SK-N-SH (cell line): ENCODE measurements around the gene MTNR1A. TPM values are rescaled to one million over a fixed set of nuclear protein-coding genes. Genes with fewer than 3 reads are reported as not detected.

Experiments used
- CTCF ChIA-PET: fragments of 300-600, 350-600 bp; formaldehyde crosslinking; extraction: SDS; loops from one replicate; lab custom pipeline; 2021; lab: Yijun Ruan, JAX
- POLR2A ChIA-PET: fragments of 350-600 bp; sonication (Branson Sonifier 250); formaldehyde crosslinking; extraction: SDS; loops from one replicate; lab custom pipeline; 2020; ENCODE audit warnings: antibody characterized with exemption, inconsistent platforms; lab: Yijun Ruan, JAX
- DNase-seq: peaks from one replicate; pipeline ENCODE4 v3.0.0; 2012
- H2AFZ ChIP-seq: fragments of 200-600 bp; sonication (generic); 2 replicates; pipeline ENCODE4 v1.8.1; 2016; ENCODE audit warnings: antibody characterized with exemption, mild to moderate bottlenecking, low read depth
- H3F3A ChIP-seq: fragments of 200-600 bp; sonication (generic); replicated peaks from 2 replicates; pipeline ENCODE3; 2016; ENCODE audit warnings: antibody characterized with exemption, mild to moderate bottlenecking; ENCODE audit not compliant: insufficient read depth
- H3K27ac ChIP-seq, 2 experiments: fragments of 200-500 bp in 1 of 2; fragments of 200-600 bp in 1 of 2; sonication (Bioruptor generic) in 1 of 2; sonication (generic), shearing (Covaris generic) in 1 of 2; 2 replicates each; pipeline versions ENCODE4 v1.5.1 to v1.6.1; 2014 to 2016; ENCODE audit warnings: low read depth in 2 of 2, inconsistent platforms in 1 of 2, low read length in 1 of 2, mild to moderate bottlenecking in 1 of 2, mixed read lengths in 1 of 2
- H3K27me3 ChIP-seq: fragments of 200-600 bp; sonication (generic), shearing (Covaris generic); 2 replicates; pipeline ENCODE4 v1.6.1; 2016; ENCODE audit warnings: mixed run types; ENCODE audit not compliant: insufficient read depth
- H3K36me3 ChIP-seq, 2 experiments: fragments of 200-500 bp in 1 of 2; fragments of 200-600 bp in 1 of 2; sonication (Bioruptor generic) in 1 of 2; sonication (generic) in 1 of 2; replicated peaks in 1 of 2; 2 replicates each; pipeline versions ENCODE3 to v1.5.1; 2014 to 2016; ENCODE audit warnings: low read length in 1 of 2, mild to moderate bottlenecking in 1 of 2; ENCODE audit not compliant: insufficient read depth in 2 of 2, control insufficient read depth in 1 of 2
- H3K4me1 ChIP-seq, 2 experiments: fragments of 200-500 bp in 1 of 2; fragments of 200-600 bp in 1 of 2; sonication (Bioruptor generic) in 1 of 2; sonication (generic), shearing (Covaris generic) in 1 of 2; 2 replicates each; pipeline versions ENCODE4 v1.5.1 to v1.6.1; 2014 to 2016; ENCODE audit warnings: low read depth in 1 of 2, low read length in 1 of 2, mixed run types in 1 of 2; ENCODE audit not compliant: insufficient read depth in 2 of 2, control insufficient read depth in 1 of 2
- H3K4me2 ChIP-seq: fragments of 200-600 bp; sonication (generic), shearing (Covaris generic); 2 replicates; pipeline ENCODE4 v1.6.1; 2017; ENCODE audit warnings: mixed run types
- H3K4me3 ChIP-seq, 2 experiments: fragments of 200-500 bp in 1 of 2; fragments of 200-600 bp in 1 of 2; sonication (Bioruptor generic) in 1 of 2; sonication (generic), shearing (Covaris generic) in 1 of 2; 2 replicates each; pipeline versions ENCODE4 v1.5.1 to v1.8.1; 2014 to 2016; ENCODE audit warnings: low read depth in 2 of 2, inconsistent platforms in 1 of 2, low read length in 1 of 2, mild to moderate bottlenecking in 1 of 2, mixed read lengths in 1 of 2, moderate library complexity in 1 of 2
- H3K79me2 ChIP-seq: fragments of 200-600 bp; sonication (generic); 2 replicates; pipeline ENCODE4 v1.8.1; 2017; ENCODE audit warnings: mild to moderate bottlenecking; ENCODE audit not compliant: insufficient read depth
- H3K9ac ChIP-seq: fragments of 200-600 bp; sonication (generic); 2 replicates; pipeline ENCODE4 v1.6.1; 2017; ENCODE audit warnings: mixed run types
- H3K9me2 ChIP-seq: fragments of 200-600 bp; sonication (generic); 2 replicates; pipeline ENCODE4 v1.6.1; 2017; ENCODE audit warnings: mixed run types
- H3K9me3 ChIP-seq: fragments of 200-600 bp; sonication (generic); 2 replicates; pipeline ENCODE4 v1.6.1; 2017; ENCODE audit warnings: mixed run types, mild to moderate bottlenecking, moderate library complexity
- H4K20me1 ChIP-seq: fragments of 200-600 bp; sonication (generic); 2 replicates; pipeline ENCODE4 v1.6.1; 2017; ENCODE audit warnings: mild to moderate bottlenecking, mixed run types; ENCODE audit not compliant: insufficient read depth
- CHD2 ChIP-seq: fragments of 150-350 bp; IDR thresholded peaks from 2 replicates; pipeline ENCODE4 v1.6.1; 2018; ENCODE audit warnings: low read length; ENCODE audit not compliant: partially characterized antibody
- ELF1 ChIP-seq: IDR thresholded peaks from 2 replicates; pipeline ENCODE4 v1.4.0; 2012
- EZH2phosphoT487 ChIP-seq: fragments of 200-600 bp; sonication (generic); IDR thresholded peaks from 2 replicates; pipeline ENCODE4 v1.6.1; 2017; ENCODE audit warnings: low read depth, mixed run types, mild to moderate bottlenecking, antibody characterized with exemption, moderate library complexity, borderline replicate concordance
- FOXJ3 ChIP-seq: sonication (generic); formaldehyde crosslinking; IDR thresholded peaks from 2 replicates; pipeline ENCODE4 v1.5.1; 2020; ENCODE audit warnings: mild to moderate bottlenecking, missing genetic modification reagents
- FOXM1 ChIP-seq: IDR thresholded peaks from 2 replicates; pipeline ENCODE4 v1.4.0; 2012; ENCODE audit warnings: low read depth, mild to moderate bottlenecking
- GABPA ChIP-seq: IDR thresholded peaks from 2 replicates; pipeline ENCODE4 v1.4.0; 2012; ENCODE audit warnings: low read depth, mild to moderate bottlenecking
- GATA2 ChIP-seq: sonication (generic); formaldehyde crosslinking; IDR thresholded peaks from 2 replicates; pipeline ENCODE4 v1.5.0; 2020; ENCODE audit warnings: mild to moderate bottlenecking, missing genetic modification reagents
- JUND ChIP-seq: IDR thresholded peaks from 2 replicates; pipeline ENCODE4 v1.4.0; 2012
- MEF2A ChIP-seq: IDR thresholded peaks from 2 replicates; pipeline ENCODE4 v1.4.0; 2012; ENCODE audit warnings: low read depth, borderline replicate concordance
- MXI1 ChIP-seq: IDR thresholded peaks from 2 replicates; pipeline ENCODE4 v1.6.1; 2012; ENCODE audit warnings: mild to moderate bottlenecking, low read depth, low read length, improper control_type of control experiment
- RAD21 ChIP-seq: IDR thresholded peaks from 2 replicates; pipeline ENCODE4 v1.6.1; 2012; ENCODE audit warnings: mild to moderate bottlenecking, low read length
- RCOR1 ChIP-seq: fragments of 150-350 bp; IDR thresholded peaks from 2 replicates; pipeline ENCODE4 v1.6.1; 2017; ENCODE audit warnings: antibody characterized with exemption, low read length
- RXRA ChIP-seq: IDR thresholded peaks from 2 replicates; pipeline ENCODE4 v1.4.0; 2012; ENCODE audit warnings: low read depth, mild to moderate bottlenecking, borderline replicate concordance
- SIN3A ChIP-seq: IDR thresholded peaks from 2 replicates; pipeline ENCODE4 v1.6.1; 2012; ENCODE audit warnings: low read depth, mild to moderate bottlenecking, low read length, moderate library complexity, borderline replicate concordance
- TCF12 ChIP-seq: IDR thresholded peaks from 2 replicates; pipeline ENCODE4 v1.4.0; 2012
- TEAD4 ChIP-seq: IDR thresholded peaks from 2 replicates; pipeline ENCODE4 v1.4.0; 2012; ENCODE audit warnings: mild to moderate bottlenecking, borderline replicate concordance; ENCODE audit not compliant: insufficient read depth
- USF2 ChIP-seq: fragments of 150-350 bp; IDR thresholded peaks from 2 replicates; pipeline ENCODE4 v1.6.1; 2017; ENCODE audit warnings: antibody characterized with exemption, low read length, low read depth, borderline replicate concordance
- WGBS: methylation state at CpG from one replicate; pipeline ENCODE4 v1.1.6; 2017; ENCODE audit warnings: low lambda C conversion rate; 5-methylcytosine and 5-hydroxymethylcytosine counted together
- polyA plus RNA-seq, 3 experiments: library from polyadenylated mRNA; depleted of rRNA; stranded (reverse); fragments of >200 nt; gene quantifications; 2 replicates each; pipeline ENCODE4 v1.2.3, GENCODE V29; 2012
- TF ChIP-seq, protein P1 (sequence below): IDR thresholded peaks from 2 replicates; pipeline ENCODE4 v1.6.1; 2012; ENCODE audit warnings: mild to moderate bottlenecking, low read depth, low read length, moderate library complexity
- TF ChIP-seq, protein P2 (sequence below): IDR thresholded peaks from 2 replicates; pipeline ENCODE4 v1.4.0; 2012; ENCODE audit warnings: low read depth, borderline replicate concordance

Gene MTNR1A
- polyA plus RNA-seq, 1 of the 3 experiments (the other 2 are of a cell fraction) = not detected

GRCh38 chr4:186543206-186543605 lies 12.2 kb downstream of the MTNR1A start:
- Histone ChIP-seq H3K79me2 (no peaks in the 10 kb centered on the region), H3K9ac (no peak overlapping the region), H3K4me2 (no peak overlapping the region), H3K27me3 (no peaks in the 10 kb centered on the region; the same call in 1 of the 2 replicates), H3K27ac (no peak overlapping the region), H3K4me3 (no peak overlapping the region), H3K9me3 (no peaks in the 10 kb centered on the region), H3K4me1 (no peaks in the 10 kb centered on the region), H3F3A (no peaks in the 10 kb centered on the region), H3K36me3 (no peaks in the 10 kb centered on the region), H4K20me1 (no peaks in the 10 kb centered on the region), H2AFZ (no peak overlapping the region), H3K9me2 (no peaks in the 10 kb centered on the region)
- CTCF ChIA-PET = no interaction called here
- 20% methylated on average over 2 of the region's 2 CpGs for WGBS
- POLR2A ChIA-PET = no interaction called here
- TF ChIP-seq TEAD4 (no peak), GABPA (no peak), GATA2 (CRISPR knock-in tag) (no peak), RCOR1 (no peak)
- no peak for DNase-seq

DNA sequence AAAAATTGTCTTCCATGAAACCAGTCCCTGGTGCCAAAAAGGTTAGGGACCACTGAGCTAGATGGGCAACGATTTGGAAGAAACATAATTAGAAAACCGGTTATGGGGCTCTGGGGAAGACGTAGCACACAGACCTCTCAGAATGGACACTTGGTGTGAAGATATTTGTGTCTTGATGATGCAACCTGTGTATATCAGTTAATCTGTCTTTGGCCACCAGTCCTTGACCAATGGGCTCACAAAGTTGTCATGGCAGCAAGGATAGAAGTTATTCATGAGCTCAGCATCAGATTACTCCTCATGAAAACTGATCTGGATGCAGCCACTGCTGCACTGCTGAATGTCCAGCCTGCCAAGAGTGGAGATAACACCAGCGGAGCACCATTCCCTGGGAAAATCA lies 13.6 kb downstream of the MTNR1A start:
- POLR2A ChIA-PET = no interaction called here
- Histone ChIP-seq H3K4me1 (no peaks in the 10 kb centered on the region), H3K9me3 (no peaks in the 10 kb centered on the region)

More for the DNA sequence above, 13.6 kb downstream of the MTNR1A start:
- 10% methylated on average over 3 of the region's 4 CpGs for WGBS
- Histone ChIP-seq H3F3A (no peaks in the 10 kb centered on the region), H3K4me3 (no peak overlapping the region), H4K20me1 (no peaks in the 10 kb centered on the region), H3K27me3 (no peaks in the 10 kb centered on the region; the same call in 1 of the 2 replicates), H2AFZ (no peak overlapping the region), H3K4me2 (no peak overlapping the region), H3K9ac (no peak overlapping the region), H3K79me2 (no peaks in the 10 kb centered on the region), H3K36me3 (no peaks in the 10 kb centered on the region), H3K9me2 (no peaks in the 10 kb centered on the region), H3K27ac (no peak overlapping the region)
- CTCF ChIA-PET = no interaction called here
- no peak for TF ChIP-seq FOXM1
- TF ChIP-seq ELF1 = no peak
- no peak for TF ChIP-seq USF2
- no peak for TF ChIP-seq MXI1
- TF ChIP-seq, protein P1, sequence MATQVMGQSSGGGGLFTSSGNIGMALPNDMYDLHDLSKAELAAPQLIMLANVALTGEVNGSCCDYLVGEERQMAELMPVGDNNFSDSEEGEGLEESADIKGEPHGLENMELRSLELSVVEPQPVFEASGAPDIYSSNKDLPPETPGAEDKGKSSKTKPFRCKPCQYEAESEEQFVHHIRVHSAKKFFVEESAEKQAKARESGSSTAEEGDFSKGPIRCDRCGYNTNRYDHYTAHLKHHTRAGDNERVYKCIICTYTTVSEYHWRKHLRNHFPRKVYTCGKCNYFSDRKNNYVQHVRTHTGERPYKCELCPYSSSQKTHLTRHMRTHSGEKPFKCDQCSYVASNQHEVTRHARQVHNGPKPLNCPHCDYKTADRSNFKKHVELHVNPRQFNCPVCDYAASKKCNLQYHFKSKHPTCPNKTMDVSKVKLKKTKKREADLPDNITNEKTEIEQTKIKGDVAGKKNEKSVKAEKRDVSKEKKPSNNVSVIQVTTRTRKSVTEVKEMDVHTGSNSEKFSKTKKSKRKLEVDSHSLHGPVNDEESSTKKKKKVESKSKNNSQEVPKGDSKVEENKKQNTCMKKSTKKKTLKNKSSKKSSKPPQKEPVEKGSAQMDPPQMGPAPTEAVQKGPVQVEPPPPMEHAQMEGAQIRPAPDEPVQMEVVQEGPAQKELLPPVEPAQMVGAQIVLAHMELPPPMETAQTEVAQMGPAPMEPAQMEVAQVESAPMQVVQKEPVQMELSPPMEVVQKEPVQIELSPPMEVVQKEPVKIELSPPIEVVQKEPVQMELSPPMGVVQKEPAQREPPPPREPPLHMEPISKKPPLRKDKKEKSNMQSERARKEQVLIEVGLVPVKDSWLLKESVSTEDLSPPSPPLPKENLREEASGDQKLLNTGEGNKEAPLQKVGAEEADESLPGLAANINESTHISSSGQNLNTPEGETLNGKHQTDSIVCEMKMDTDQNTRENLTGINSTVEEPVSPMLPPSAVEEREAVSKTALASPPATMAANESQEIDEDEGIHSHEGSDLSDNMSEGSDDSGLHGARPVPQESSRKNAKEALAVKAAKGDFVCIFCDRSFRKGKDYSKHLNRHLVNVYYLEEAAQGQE = no peak
- TF ChIP-seq MEF2A = no peak
- no peak for TF ChIP-seq CHD2
- TF ChIP-seq, protein P2, sequence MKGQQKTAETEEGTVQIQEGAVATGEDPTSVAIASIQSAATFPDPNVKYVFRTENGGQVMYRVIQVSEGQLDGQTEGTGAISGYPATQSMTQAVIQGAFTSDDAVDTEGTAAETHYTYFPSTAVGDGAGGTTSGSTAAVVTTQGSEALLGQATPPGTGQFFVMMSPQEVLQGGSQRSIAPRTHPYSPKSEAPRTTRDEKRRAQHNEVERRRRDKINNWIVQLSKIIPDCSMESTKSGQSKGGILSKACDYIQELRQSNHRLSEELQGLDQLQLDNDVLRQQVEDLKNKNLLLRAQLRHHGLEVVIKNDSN = no peak
- TF ChIP-seq EZH2phosphoT487 = no peak
- no peak for TF ChIP-seq FOXJ3
- TF ChIP-seq SIN3A = no peak
- no peak for TF ChIP-seq JUND
- TF ChIP-seq RCOR1 = no peak
- TF ChIP-seq GABPA = no peak
- no peak for TF ChIP-seq TCF12
- no peak for TF ChIP-seq RXRA
- TF ChIP-seq RAD21 = no peak
- no peak for DNase-seq
